GM19455 (cell line): ENCODE data around the gene DNAH7.
"Not testable (repeated sequence)": the region's sequence is repeated elsewhere in the genome, so short reads cannot be mapped to it uniquely, and the experiment has no call there.

Source experiments
- ATAC-seq: cut with Tn5 transposase; IDR thresholded peaks from one replicate; pipeline ENCODE4 v1.9.1; 2021; ENCODE audit not compliant: unreplicated experiment

Gene DNAH7

GRCh38 chr2:195733831-195734230, 334.8 kb downstream of the DNAH7 start:
- no peak for ATAC-seq

DNA sequence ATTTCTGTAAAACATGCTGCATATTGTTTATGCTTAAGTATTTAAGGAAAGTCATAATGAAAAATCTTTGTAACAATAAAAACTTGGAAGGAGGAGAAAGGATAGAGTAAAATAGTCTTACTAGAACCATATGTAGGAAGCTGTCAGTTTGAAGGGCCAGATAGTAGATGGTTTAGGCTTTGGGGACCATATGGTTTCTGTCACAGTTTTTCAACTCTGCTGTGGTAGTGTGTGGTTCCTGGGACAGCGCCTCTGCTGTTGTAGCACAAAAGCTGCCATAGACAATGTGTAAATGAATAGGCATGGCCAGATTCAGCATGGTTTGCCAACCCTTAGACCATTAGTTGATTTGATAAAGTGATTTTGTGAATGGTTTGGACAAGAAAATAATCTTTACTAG, 336.1 kb downstream of the DNAH7 start:
- ATAC-seq = no peak

DNA sequence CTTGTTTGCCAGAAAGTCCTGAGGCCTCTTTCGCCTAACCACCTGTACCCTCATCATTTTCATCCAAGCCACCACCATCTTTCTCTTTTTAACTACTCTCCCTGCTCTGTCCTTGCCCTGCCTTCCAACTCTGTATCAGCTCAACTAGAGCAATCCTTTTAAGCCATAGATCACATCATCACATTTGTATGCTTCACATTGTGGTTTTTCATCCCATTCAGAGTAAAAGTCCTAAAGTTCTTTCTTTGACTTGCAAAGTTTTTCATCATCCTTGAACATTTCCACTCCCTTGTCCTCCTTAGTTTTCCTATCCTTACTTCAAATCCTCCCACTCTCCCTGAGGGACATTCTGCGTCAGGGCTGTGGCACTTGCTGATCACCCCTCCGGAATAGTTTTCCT, 337.7 kb downstream of the DNAH7 start:
- no peak for ATAC-seq

GRCh38 chr2:195727106-195727505, 341.5 kb downstream of the DNAH7 start:
- no peak for ATAC-seq

GRCh38 chr2:195722075-195722474, 346.6 kb downstream of the DNAH7 start:
- no peak for ATAC-seq

DNA sequence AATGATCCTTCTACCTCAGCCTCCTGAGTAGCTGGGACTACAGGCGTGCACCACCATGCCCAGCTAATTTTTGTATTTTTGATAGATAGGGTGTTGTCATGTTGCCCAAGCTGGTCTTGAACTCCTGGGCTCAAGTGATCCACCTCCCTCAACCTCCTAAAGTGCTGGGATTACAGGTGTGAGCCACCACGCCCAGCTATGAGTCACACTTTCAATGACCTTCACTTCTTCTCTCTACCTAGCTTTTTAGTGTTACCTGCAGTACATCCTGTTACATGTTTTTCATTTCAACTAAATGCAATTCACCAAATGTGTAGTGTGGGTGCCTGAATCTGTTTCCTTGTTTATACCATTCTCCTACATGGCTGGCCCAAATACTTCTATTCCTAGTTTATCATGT, 347.6 kb downstream of the DNAH7 start:
- no peak for ATAC-seq

- no peak for ATAC-seq
Measured at GRCh38 chr2:195716466-195716865, 352.2 kb downstream of the DNAH7 start.

- no peak for ATAC-seq
Measured at GRCh38 chr2:195711478-195711877, 357.2 kb downstream of the DNAH7 start.

DNA sequence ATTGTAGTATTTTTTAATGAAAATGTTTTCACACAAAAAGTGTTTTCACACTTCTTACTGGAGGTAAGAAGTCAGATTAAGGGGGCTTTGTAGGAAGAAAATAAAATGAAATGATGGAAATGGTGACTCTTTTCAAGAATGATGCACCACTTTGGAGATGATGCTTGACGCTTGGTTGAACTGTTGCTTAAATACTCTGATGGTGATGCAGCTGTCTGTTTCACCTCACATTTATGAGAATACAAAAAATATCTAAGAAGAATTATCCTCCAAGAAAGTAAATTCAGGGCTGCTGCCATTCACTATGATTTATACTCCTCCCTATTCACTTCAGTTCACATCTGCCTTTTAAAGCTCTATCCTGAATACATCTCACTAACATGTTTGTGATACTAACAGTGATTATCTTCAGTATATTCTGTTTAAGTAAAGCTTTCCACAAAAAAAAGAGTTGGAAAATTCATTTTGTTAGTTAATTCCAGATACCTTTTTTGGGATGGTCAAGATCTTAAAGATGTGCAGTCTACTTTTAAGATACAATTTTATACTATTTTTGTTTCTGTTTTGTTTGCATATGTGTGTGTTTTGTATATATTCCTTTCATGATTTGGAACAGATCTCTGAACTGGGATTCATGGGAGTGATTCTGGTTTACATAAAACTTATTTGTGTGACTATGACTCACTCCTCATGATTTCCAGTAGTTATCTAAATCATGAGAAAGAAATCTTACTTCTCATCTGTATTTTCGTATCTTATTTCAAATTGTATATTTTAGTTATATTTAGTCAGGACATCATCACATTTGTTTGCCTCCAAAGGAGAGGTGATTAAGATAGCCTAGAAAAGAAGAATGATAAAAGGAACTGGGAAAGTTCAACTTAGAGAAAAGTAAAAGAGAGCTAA, 358.5 kb downstream of the DNAH7 start:
- no peak for ATAC-seq

DNA sequence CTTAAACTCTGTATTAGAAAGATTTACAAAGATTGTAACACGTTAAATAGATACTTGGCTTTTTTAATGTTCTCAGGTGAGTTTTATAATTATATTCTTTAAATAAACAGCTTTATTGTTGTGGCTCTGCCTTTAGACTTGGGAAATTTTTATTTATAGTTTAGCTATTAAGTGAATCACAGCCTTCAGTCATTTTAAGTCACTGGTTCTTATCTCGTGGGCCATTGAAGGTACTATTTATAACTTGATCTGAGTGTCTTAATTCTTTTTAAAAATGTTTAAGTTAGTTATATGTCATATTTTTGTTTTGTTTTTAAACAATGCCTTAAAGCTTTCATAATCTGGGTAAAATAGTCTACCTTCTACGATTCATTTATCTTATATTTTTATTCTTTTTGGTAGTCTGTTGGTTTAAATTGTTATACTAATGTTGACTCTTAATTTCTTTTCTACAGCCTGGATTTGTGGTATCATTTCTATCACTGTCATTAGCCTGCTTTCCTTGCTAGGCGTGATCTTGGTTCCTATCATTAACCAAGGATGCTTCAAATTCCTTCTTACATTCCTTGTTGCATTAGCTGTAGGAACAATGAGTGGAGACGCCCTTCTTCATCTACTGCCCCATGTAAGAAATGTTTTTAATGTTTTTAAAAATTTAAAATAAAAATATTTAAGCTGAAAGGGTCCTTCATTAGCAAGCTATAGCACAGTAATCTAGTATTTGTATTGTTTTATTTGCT, 362.3 kb downstream of the DNAH7 start:
- no peak for ATAC-seq

- no peak for ATAC-seq
Measured at GRCh38 chr2:195700480-195700879, 368.2 kb downstream of the DNAH7 start.

DNA sequence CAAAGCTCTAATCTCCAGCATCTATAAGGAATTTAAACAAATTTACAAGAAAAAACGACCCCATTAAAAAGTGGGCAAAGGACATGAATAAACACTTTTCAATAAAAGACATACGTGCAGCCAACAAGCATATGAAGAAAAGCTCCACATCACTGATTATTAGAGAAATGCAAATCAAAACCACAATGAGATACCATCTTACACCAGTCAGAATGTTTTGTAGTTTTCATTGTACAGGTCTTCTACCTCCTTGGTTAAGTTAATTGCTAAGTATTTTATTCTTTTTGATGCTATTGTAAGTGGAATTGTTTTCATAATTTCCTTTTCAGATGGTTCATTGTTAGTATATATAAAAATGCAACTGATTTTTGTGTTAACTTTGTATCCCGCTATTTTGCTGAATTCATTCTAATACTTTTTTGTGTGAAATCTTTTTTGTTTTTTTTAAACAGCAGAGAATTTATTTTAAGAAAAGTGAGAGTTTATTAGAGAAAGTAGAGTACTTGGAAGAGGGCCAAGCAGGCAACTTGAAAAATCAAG, 370.9 kb downstream of the DNAH7 start:
- no peak for ATAC-seq

GRCh38 chr2:195696012-195696411, 372.6 kb downstream of the DNAH7 start:
- no peak for ATAC-seq

- ATAC-seq = no peak
Measured at GRCh38 chr2:195695002-195695631, 373.5 kb downstream of the DNAH7 start.

- no peak for ATAC-seq
Measured at GRCh38 chr2:195694553-195694952, 374.1 kb downstream of the DNAH7 start.

DNA sequence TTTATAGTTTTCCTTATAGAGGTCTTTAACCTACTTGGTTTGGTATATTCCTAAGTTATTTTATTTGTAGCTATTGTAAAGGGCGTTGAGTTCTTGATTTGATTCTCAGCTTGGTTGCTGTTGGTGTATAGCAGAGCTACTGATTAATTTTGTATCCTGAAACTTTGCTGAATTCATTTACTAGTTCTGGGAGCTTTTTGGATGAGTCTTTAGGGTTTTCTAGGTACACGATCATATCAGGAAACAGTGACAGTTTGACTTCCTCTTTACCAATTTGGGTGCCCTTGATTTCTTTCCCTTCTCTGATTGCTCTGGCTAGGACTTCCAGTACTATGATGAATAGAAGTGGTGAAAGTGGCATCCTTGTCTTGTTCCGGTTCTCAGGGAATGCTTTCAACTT, 376.1 kb downstream of the DNAH7 start:
- ATAC-seq = not testable (repeated sequence)
